ENCODE data around the gene TMEM184B. TPM values are rescaled to one million over a fixed set of nuclear protein-coding genes. Genes with fewer than 3 reads are reported as not detected.

TMEM184B gene
- total RNA-seq, 1 donor from 2014 or later = 60.3 TPM

DNA sequence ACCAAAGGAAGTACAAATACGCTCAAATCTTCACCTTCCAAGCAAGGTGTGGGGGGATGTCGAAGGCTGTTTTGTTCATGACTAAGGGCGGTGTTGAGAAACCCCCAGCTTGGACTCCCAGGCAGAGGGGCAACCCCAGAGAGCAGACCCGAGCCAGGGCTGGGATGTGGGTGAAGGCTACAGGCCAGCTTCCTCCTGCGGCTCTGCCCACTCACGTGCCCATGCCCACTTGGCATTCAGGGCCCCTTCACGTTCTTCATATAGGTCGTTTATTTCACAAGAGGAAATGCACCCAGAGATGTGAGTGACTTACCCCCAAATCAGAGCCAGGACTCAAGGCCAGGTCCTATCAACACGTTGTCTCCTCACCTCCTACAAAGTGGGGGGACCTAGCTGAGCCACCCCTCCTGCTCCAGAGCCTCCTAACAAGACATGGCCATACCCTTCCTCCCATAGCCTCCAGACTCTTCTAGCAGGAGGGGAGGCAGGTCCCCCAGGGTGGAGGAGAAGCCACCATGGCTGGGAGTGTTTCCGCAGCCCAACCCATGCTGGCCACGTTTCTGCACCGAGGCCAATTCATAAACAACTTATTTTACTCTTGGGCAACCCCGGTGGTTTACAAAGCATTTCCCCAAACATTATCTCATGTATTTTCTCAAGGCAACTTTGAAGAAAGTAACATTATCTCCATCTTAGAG, 22.0 kb downstream of the TMEM184B start:
- H3K4me1 Mint-ChIP-seq = peaks cover 10% of the 10 kb centered on the region
- H3K9me3 Mint-ChIP-seq = no peaks in the 10 kb centered on the region
- H3K4me3 Mint-ChIP-seq = no peak overlapping the region
- H3K36me3 Mint-ChIP-seq (ENCODE audit: low read depth) = peaks cover 8% of the 10 kb centered on the region
- no peaks in the 10 kb centered on the region for H3K27me3 Mint-ChIP-seq (ENCODE audit: low read depth)
- no peak overlapping the region for H3K27ac Mint-ChIP-seq (ENCODE audit: unreplicated experiment)
- TF ChIP-seq, protein P1, sequence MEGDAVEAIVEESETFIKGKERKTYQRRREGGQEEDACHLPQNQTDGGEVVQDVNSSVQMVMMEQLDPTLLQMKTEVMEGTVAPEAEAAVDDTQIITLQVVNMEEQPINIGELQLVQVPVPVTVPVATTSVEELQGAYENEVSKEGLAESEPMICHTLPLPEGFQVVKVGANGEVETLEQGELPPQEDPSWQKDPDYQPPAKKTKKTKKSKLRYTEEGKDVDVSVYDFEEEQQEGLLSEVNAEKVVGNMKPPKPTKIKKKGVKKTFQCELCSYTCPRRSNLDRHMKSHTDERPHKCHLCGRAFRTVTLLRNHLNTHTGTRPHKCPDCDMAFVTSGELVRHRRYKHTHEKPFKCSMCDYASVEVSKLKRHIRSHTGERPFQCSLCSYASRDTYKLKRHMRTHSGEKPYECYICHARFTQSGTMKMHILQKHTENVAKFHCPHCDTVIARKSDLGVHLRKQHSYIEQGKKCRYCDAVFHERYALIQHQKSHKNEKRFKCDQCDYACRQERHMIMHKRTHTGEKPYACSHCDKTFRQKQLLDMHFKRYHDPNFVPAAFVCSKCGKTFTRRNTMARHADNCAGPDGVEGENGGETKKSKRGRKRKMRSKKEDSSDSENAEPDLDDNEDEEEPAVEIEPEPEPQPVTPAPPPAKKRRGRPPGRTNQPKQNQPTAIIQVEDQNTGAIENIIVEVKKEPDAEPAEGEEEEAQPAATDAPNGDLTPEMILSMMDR (conservative IDR thresholded peaks at IDR 0.05) = no peak
- no peak for DNase-seq (ENCODE audit: low read depth, low spot score)

DNA sequence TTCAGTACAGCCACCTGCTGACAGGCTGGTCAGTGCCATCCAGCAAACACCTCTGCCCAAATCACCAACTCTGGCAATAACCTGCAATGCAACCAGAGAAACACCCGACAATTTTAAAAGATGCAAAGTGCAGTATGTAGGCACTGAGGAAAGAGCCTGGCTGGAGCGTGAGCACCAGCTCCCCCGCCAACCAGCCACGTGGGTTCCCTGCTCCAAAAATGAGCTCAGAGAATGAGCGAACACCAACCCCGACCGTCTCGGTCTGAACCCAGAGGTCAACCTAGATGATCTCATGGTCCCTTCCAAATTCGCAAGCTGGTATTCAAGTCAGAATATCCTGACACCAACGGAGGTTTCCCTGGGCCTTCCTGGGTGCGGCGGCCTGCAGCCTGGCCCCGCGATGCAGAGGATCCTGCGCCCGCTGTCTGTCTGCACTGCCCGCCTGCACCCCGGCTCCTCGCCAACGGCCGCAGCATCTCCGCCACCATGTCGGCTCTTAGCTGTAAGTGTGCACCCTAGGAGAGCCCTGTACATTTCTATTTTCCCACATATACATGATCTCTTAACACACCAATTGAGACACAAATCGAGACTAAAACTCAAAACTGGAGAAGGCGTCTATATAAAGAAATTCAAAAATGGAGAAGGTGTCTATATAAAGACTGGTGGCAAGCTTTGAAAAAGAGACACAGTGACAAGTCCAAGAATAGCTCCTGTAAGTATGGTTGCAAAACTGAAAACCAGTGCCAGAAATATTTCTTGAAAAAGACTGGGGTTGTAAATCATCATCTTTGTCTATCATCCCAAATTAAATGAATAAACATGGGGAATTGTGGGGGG, 22.8 kb downstream of the TMEM184B start:
- DNase-seq (ENCODE audit: low read depth, low spot score) = no peak
- H3K27ac Mint-ChIP-seq (ENCODE audit: unreplicated experiment) = no peak overlapping the region
- no peaks in the 10 kb centered on the region for H3K9me3 Mint-ChIP-seq
- H3K4me3 Mint-ChIP-seq = no peak overlapping the region
- peaks cover 8% of the 10 kb centered on the region for H3K36me3 Mint-ChIP-seq (ENCODE audit: low read depth)
- TF ChIP-seq, protein P1 (conservative IDR thresholded peaks at IDR 0.05) = no peak
- no peaks in the 10 kb centered on the region for H3K27me3 Mint-ChIP-seq (ENCODE audit: low read depth)
- peaks cover 7% of the 10 kb centered on the region for H3K4me1 Mint-ChIP-seq

GRCh38 chr22:38249301-38249700, 23.5 kb downstream of the TMEM184B start:
- Mint-ChIP-seq H3K9me3 (no peaks in the 10 kb centered on the region), H3K4me1 (peaks cover 7% of the 10 kb centered on the region), H3K27me3 (ENCODE audit: low read depth) (no peaks in the 10 kb centered on the region), H3K4me3 (no peak overlapping the region), H3K27ac (ENCODE audit: unreplicated experiment) (peak overlapping the region; percentile 94), H3K36me3 (ENCODE audit: low read depth) (peaks cover 8% of the 10 kb centered on the region)
- TF ChIP-seq, protein P1 (conservative IDR thresholded peaks at IDR 0.05) = no peak
- DNase-seq (ENCODE audit: low read depth, low spot score) = no peak

DNA sequence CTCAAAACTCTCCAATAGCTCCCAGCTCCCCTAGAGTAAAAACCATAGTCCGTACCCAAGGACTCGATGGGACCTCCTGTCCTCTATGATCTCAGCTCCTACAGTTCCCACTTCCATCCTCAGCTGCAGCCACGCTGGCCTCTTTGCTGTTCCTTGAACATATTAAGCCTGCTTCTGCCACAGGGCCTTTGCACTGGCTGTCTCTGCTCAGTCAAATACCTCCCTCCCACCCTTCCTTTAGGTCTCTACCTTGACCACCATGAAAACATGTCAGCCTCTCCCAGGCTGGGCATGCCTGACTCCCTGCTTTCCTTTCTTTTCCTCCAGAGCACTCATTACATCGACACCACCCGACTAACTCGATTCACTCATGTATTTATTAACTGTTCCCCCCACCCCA, 24.5 kb downstream of the TMEM184B start:
- Mint-ChIP-seq H3K9me3 (no peaks in the 10 kb centered on the region), H3K27me3 (ENCODE audit: low read depth) (no peaks in the 10 kb centered on the region), H3K27ac (ENCODE audit: unreplicated experiment) (no peak overlapping the region), H3K36me3 (ENCODE audit: low read depth) (peaks cover 11% of the 10 kb centered on the region), H3K4me3 (no peak overlapping the region), H3K4me1 (peaks cover 17% of the 10 kb centered on the region)
- no peak for DNase-seq (ENCODE audit: low read depth, low spot score)
- TF ChIP-seq, protein P1 (conservative IDR thresholded peaks at IDR 0.05) = no peak

DNA sequence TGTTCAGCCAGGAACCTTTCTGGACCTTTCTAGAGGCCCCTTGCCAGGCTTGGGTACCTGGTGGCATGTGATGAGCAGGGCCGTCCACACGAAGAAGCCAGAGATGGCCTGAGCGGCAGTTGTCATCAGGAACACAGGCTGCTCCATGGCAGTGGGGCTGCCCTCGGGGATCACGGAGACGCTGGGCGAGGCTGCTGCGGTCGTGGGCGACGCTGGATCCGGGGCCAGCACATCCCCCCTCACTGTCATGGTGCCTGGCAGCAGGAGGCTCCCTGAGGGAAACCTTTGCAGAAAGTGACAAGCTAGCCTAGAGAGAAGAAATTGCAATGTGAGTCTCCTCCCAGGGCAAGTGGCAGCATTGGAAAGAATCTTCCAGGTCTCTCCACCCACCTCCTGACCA, 25.1 kb downstream of the TMEM184B start:
- H3K9me3 Mint-ChIP-seq = no peaks in the 10 kb centered on the region
- no peak for DNase-seq (ENCODE audit: low read depth, low spot score)
- H3K27ac Mint-ChIP-seq (ENCODE audit: unreplicated experiment) = peak overlapping the region; percentile 27
- peaks cover 23% of the 10 kb centered on the region for H3K4me1 Mint-ChIP-seq
- H3K27me3 Mint-ChIP-seq (ENCODE audit: low read depth) = no peaks in the 10 kb centered on the region
- H3K36me3 Mint-ChIP-seq (ENCODE audit: low read depth) = peaks cover 11% of the 10 kb centered on the region
- H3K4me3 Mint-ChIP-seq = no peak overlapping the region
- TF ChIP-seq, protein P1 (conservative IDR thresholded peaks at IDR 0.05) = no peak

Measured in neural crest cell (in vitro differentiated cells).